Dedifferentiated amniotic fluid mesenchymal stem cell (primary cell): ENCODE measurements around the gene GSG1L.

Source experiments
- DNase-seq: peaks from one replicate; pipeline ENCODE4 v3.0.0-alpha.2; 2016; ENCODE audit errors: extremely low spot score

GSG1L gene

GRCh38 chr16:28014851-28015250 is 48.7 kb downstream of the GSG1L start:
- no peak for DNase-seq

GRCh38 chr16:28013878-28014277 is 49.6 kb downstream of the GSG1L start:
- no peak for DNase-seq

GRCh38 chr16:28013392-28013791 is 50.1 kb downstream of the GSG1L start:
- no peak for DNase-seq

- DNase-seq: no peak
Observed at GRCh38 chr16:28011971-28012445, 51.5 kb downstream of the GSG1L start.

GRCh38 chr16:28011223-28011622 is 52.3 kb downstream of the GSG1L start:
- no peak for DNase-seq

GRCh38 chr16:28010671-28011070 is 52.8 kb downstream of the GSG1L start:
- DNase-seq: no peak

GRCh38 chr16:28009586-28010373 is 53.7 kb downstream of the GSG1L start:
- no peak for DNase-seq

- DNase-seq: no peak
Observed at GRCh38 chr16:28003923-28004322, 59.6 kb downstream of the GSG1L start.

- no peak for DNase-seq
Observed at GRCh38 chr16:28003021-28003865, 60.3 kb downstream of the GSG1L start.

- no peak for DNase-seq
Observed at GRCh38 chr16:28001642-28002041, 61.9 kb downstream of the GSG1L start.

- DNase-seq: no peak
Observed at GRCh38 chr16:28001184-28001583, 62.3 kb downstream of the GSG1L start.

GRCh38 chr16:28000314-28001169 is 63.0 kb downstream of the GSG1L start:
- DNase-seq: no peak

- DNase-seq: no peak
Observed at GRCh38 chr16:27999687-28000086, 63.8 kb downstream of the GSG1L start.

- DNase-seq: no peak
Observed at GRCh38 chr16:27995378-27995777, 68.1 kb downstream of the GSG1L start.

GRCh38 chr16:27994686-27995085 is 68.8 kb downstream of the GSG1L start:
- no peak for DNase-seq

- no peak for DNase-seq
Observed at GRCh38 chr16:27993587-27993986, 69.9 kb downstream of the GSG1L start.

GRCh38 chr16:27991876-27992275 is 71.6 kb downstream of the GSG1L start:
- DNase-seq: no peak

GRCh38 chr16:27985981-27986380 is 77.5 kb downstream of the GSG1L start:
- DNase-seq: no peak

GRCh38 chr16:27984121-27984520 is 79.4 kb downstream of the GSG1L start:
- no peak for DNase-seq

- DNase-seq: no peak
Observed at GRCh38 chr16:27983244-27983643, 80.3 kb downstream of the GSG1L start.

GRCh38 chr16:27982184-27982583 is 81.3 kb downstream of the GSG1L start:
- DNase-seq: no peak
